Measurements from ENCODE around the gene PDE7B. TPM values are rescaled to one million over a fixed set of nuclear protein-coding genes. Genes with fewer than 3 reads are reported as not detected.

The PDE7B gene
- total RNA-seq, 1 experiment from 2014 or later = not detected

GRCh38 chr6:135935941-135936601 is 84.6 kb downstream of the PDE7B start:
- H3K4me3 Mint-ChIP-seq = no peak overlapping the region
- DNase-seq (ENCODE audit: low spot score) = no peak
- CTCF ChIA-PET = no interaction called here

GRCh38 chr6:135936606-135937005 is 85.1 kb downstream of the PDE7B start:
- H3K27ac Mint-ChIP-seq = no peak overlapping the region
- no peak for ATAC-seq
- POLR2A ChIA-PET = no interaction called here

More at GRCh38 chr6:135935941-135936601, 84.6 kb downstream of the PDE7B start:
- Mint-ChIP-seq H3K27ac (no peak overlapping the region), H3K27me3 (ENCODE audit: low read depth) (no peaks in the 10 kb centered on the region), H3K36me3 (no peaks in the 10 kb centered on the region), H3K4me1 (peaks cover 11% of the 10 kb centered on the region), H3K9me3 (no peaks in the 10 kb centered on the region)
- ATAC-seq = no peak
- no peak for TF ChIP-seq PREB (CRISPR knock-in tag; IDR thresholded peaks at IDR 0.05; ENCODE audit: borderline replicate concordance)
- no peak for TF ChIP-seq CTCF (IDR thresholded peaks at IDR 0.05)
- TF ChIP-seq ETV6 (CRISPR knock-in tag; IDR thresholded peaks at IDR 0.05) = no peak
- POLR2A ChIA-PET = no interaction called here

More at GRCh38 chr6:135936606-135937005, 85.1 kb downstream of the PDE7B start:
- Mint-ChIP-seq H3K4me1 (peaks cover 11% of the 10 kb centered on the region), H3K9me3 (no peaks in the 10 kb centered on the region), H3K4me3 (no peak overlapping the region), H3K36me3 (no peaks in the 10 kb centered on the region), H3K27me3 (ENCODE audit: low read depth) (no peaks in the 10 kb centered on the region)
- TF ChIP-seq PRRX2 (CRISPR knock-in tag; IDR thresholded peaks at IDR 0.05) (no peak), NR2C2 (CRISPR knock-in tag; IDR thresholded peaks at IDR 0.05) (no peak), ZMAT4 (CRISPR knock-in tag; IDR thresholded peaks at IDR 0.05) (no peak), E2F4 (CRISPR knock-in tag; IDR thresholded peaks at IDR 0.05; ENCODE audit: borderline replicate concordance, low read depth) (no peak), E2F1 (CRISPR knock-in tag; IDR thresholded peaks at IDR 0.05) (no peak), ATF6 (CRISPR knock-in tag; IDR thresholded peaks at IDR 0.05) (no peak), ERG (CRISPR knock-in tag; IDR thresholded peaks at IDR 0.05) (no peak), SMAD3 (CRISPR knock-in tag; IDR thresholded peaks at IDR 0.05; ENCODE audit: borderline replicate concordance) (no peak), ZNF281 (CRISPR knock-in tag; IDR thresholded peaks at IDR 0.05) (no peak), USF2 (CRISPR knock-in tag; IDR thresholded peaks at IDR 0.05) (no peak)
- no peak for DNase-seq (ENCODE audit: low spot score)
- CTCF ChIA-PET = no interaction called here

Data from WTC11 (cell line).